Measurements from ENCODE around the gene PTGFRN. TPM values are rescaled to one million over a fixed set of nuclear protein-coding genes. Genes with fewer than 3 reads are reported as not detected.

Gene PTGFRN
- total and polyA plus RNA-seq, 2 of the 13 experiments (the other 11 are each of a cell fraction or from before 2014, with no cell fraction given), result 3.3 to 11.3 TPM

DNA sequence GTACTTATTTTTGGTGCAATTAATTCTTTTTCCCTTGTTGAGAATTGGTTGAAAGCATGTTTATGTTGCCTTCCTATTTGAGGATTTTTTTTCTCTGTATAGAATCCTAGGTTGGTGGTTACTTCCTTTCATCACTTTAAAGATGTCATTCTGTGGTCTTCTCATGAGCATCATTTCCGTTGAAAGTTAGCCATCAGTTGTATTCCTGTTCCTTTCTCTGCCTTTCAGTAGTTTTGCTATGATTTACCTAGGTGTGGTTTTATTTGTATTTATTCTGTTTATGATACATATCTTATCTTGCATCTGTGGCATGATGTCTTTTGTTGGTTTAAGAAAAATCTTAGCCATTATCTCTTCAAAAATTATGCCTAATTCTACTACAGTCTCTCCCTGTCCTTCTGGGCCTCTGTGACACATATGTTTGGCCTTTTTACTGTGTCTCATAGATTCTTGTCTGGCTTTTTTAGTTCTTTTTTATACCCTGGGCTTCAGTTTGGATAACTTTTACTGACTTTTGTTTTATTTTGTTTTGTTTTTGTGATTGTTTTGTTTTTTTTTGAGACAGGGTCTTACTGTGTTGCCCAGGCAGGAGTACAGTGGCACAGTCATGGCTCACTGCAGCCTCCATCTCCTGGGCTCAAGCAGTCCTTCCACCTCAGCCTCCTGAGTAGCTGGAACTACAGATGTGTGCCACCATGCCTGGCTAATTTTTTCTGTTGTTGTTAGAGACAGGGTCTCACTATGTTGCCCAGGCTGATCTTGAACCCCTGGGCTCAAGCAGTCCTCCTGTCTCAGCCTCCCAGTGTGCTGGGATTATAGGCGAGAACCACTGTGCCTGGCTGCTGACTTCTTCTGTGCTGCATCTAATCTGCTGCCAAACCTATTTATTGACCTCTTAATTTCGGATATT lies 24.1 kb downstream of the PTGFRN start:
- intact Hi-C loops (cut with micrococcal nuclease; ENCODE audit: unreplicated experiment) (loop anchor here (1.0 kb wide), 1 partner anchor 29 kb away; no protein-coding TSS in a partner anchor), in situ Hi-C loops (cut with HindIII; ENCODE audit: extremely low pct_ligation_motif_present, low pct_unique_long_range_greater_than_20kb) (no loop called here)
- ChIA-PET POLR2A (no interaction called here), CTCF (ENCODE audit: low intra/inter-chr PET ratio, low total read pairs) (interaction anchor here (1.6 kb wide), 2 partner anchors 116 to 196 kb away, joined by 4 read pairs; no protein-coding TSS in a partner anchor)
- TF ChIP-seq ZFY (CRISPR knock-in tag; IDR thresholded peaks at IDR 0.05) (no peak), NFRKB (IDR thresholded peaks at IDR 0.05) (no peak), PPARG (CRISPR knock-in tag; conservative IDR thresholded peaks at IDR 0.05) (no peak), ZNF331 (CRISPR knock-in tag; IDR thresholded peaks at IDR 0.05) (no peak), NCOA2 (CRISPR knock-in tag; IDR thresholded peaks at IDR 0.05) (no peak), ZNF83 (CRISPR knock-in tag; IDR thresholded peaks at IDR 0.05; ENCODE audit: borderline replicate concordance) (no peak), ZSCAN25 (CRISPR knock-in tag; IDR thresholded peaks at IDR 0.05) (no peak)
- TF ChIP-seq, protein P1, sequence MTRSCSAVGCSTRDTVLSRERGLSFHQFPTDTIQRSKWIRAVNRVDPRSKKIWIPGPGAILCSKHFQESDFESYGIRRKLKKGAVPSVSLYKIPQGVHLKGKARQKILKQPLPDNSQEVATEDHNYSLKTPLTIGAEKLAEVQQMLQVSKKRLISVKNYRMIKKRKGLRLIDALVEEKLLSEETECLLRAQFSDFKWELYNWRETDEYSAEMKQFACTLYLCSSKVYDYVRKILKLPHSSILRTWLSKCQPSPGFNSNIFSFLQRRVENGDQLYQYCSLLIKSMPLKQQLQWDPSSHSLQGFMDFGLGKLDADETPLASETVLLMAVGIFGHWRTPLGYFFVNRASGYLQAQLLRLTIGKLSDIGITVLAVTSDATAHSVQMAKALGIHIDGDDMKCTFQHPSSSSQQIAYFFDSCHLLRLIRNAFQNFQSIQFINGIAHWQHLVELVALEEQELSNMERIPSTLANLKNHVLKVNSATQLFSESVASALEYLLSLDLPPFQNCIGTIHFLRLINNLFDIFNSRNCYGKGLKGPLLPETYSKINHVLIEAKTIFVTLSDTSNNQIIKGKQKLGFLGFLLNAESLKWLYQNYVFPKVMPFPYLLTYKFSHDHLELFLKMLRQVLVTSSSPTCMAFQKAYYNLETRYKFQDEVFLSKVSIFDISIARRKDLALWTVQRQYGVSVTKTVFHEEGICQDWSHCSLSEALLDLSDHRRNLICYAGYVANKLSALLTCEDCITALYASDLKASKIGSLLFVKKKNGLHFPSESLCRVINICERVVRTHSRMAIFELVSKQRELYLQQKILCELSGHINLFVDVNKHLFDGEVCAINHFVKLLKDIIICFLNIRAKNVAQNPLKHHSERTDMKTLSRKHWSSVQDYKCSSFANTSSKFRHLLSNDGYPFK (CRISPR knock-in tag; IDR thresholded peaks at IDR 0.05; ENCODE audit: borderline replicate concordance), result no peak
- Histone ChIP-seq H3K79me2 (ENCODE audit: insufficient read depth, low read length) (no peaks in the 10 kb centered on the region), H3K36me3 (replicated peaks in 1 of 2; ENCODE audit: control insufficient read depth in 1 of 2, insufficient read depth in 2 of 2, low read length in 2 of 2) (no peaks in the 10 kb centered on the region; a peak in 1 of 5 replicates), H3K27ac (ENCODE audit: extremely low read length, insufficient read depth, low read length) (no peak overlapping the region), H3K4me2 (ENCODE audit: low read depth, low read length) (no peak overlapping the region), H3K9me3 (ENCODE audit: low read length) (no peaks in the 10 kb centered on the region), H3K4me1 (ENCODE audit: insufficient read depth, low read length) (peaks cover 12% of the 10 kb centered on the region), H3K27me3 (ENCODE audit: control insufficient read depth in 1 of 2, insufficient read depth in 2 of 2, low read length in 2 of 2) (no peaks in the 10 kb centered on the region), H4K20me1 (ENCODE audit: insufficient read depth, low read length) (no peaks in the 10 kb centered on the region), H2AFZ (ENCODE audit: low read length) (no peak overlapping the region), H3K9ac (ENCODE audit: insufficient read depth, low read depth, low read length) (no peak overlapping the region), H3K4me3 (replicated peaks in 1 of 3; ENCODE audit: insufficient read depth in 1 of 3, low read depth in 2 of 3, low read length in 3 of 3) (no peak overlapping the region)
- no TSS peak for BruUV-seq (replicated peaks)
- DNase-seq (ENCODE audit: low spot score) (no peak), FAIRE-seq (no peak), ATAC-seq (no peak)
- 61% methylated on average over 3 of the region's 3 CpGs for WGBS (ENCODE audit: low lambda C conversion rate)

Measured in HepG2 (cell line).